K562 (cell line): ENCODE data around the gene RPL18A. TPM values are rescaled to one million over a fixed set of nuclear protein-coding genes. Genes with fewer than 3 reads are reported as not detected.
A peak's percentile ranks its signal among the peaks of the same experiment; 100 is the strongest.

ENCODE experiments used
- CBX8 ChIP-seq: fragments of 200-600 bp; sonication (generic); IDR thresholded peaks from 2 replicates; pipeline ENCODE4 v1.6.1; 2012; ENCODE audit warnings: borderline replicate concordance, mixed run types, low read depth, mild to moderate bottlenecking, moderate library complexity, mixed read lengths, low read length, control low read depth, inconsistent platforms; ENCODE audit not compliant: poor library complexity, severe bottlenecking; ENCODE audit errors: extremely low read depth
- E2F3 ChIP-seq: fragments of 250-450 bp; sonication (Bioruptor Pico); IDR thresholded peaks from 2 replicates; pipeline ENCODE4 v1.4.0; 2020; ENCODE audit warnings: mild to moderate bottlenecking
- ETV5 ChIP-seq: sonication (generic); formaldehyde crosslinking; IDR thresholded peaks from 2 replicates; pipeline ENCODE4 v1.4.0; 2020; ENCODE audit warnings: low read depth, mild to moderate bottlenecking, missing genetic modification reagents
- HLTF ChIP-seq: fragments of 450-650 bp; IDR thresholded peaks from 2 replicates; pipeline ENCODE4 v1.6.1; 2016
- ILF3 ChIP-seq: fragments of 450-650 bp; IDR thresholded peaks from 2 replicates; pipeline ENCODE4 v1.6.1; 2018; ENCODE audit warnings: antibody characterized with exemption, mild to moderate bottlenecking, moderate library complexity, borderline replicate concordance
- IRF2 ChIP-seq: sonication (generic); formaldehyde crosslinking; IDR thresholded peaks from 2 replicates; pipeline ENCODE4 v1.8.1; 2022; ENCODE audit warnings: mild to moderate bottlenecking, missing genetic modification reagents
- KDM1A ChIP-seq, 2 experiments: fragments of 450-650 bp; IDR thresholded peaks; 2 replicates each; pipeline ENCODE4 v1.6.1; 2016; ENCODE audit warnings: mild to moderate bottlenecking in 2 of 2
- KLF16 ChIP-seq: IDR thresholded peaks from 2 replicates; pipeline ENCODE4 v1.6.1; 2016; ENCODE audit warnings: antibody characterized with exemption
- MEF2D ChIP-seq: conservative IDR thresholded peaks from 2 replicates; pipeline ENCODE4 v1.6.1; 2016; ENCODE audit warnings: low read depth, missing genetic modification characterization, missing compliant biosample characterization
- MIER1 ChIP-seq: fragments of 450-650 bp; IDR thresholded peaks from 2 replicates; pipeline ENCODE4 v1.6.1; 2016; ENCODE audit warnings: antibody characterized with exemption, mild to moderate bottlenecking, low read depth
- MYC ChIP-seq, 2 experiments: fragments of 250-450 bp in 1 of 2; sonication (Bioruptor Pico) in 1 of 2; IDR thresholded peaks; 2 replicates each; pipeline versions ENCODE4 v1.5.1 to v1.6.1; 2012 to 2021; ENCODE audit warnings: low read depth in 2 of 2, borderline replicate concordance in 1 of 2, improper control_type of control experiment in 1 of 2, low read length in 1 of 2, mild to moderate bottlenecking in 1 of 2, moderate library complexity in 1 of 2
- NCOR1 ChIP-seq: fragments of 450-650 bp; IDR thresholded peaks from 2 replicates; pipeline ENCODE4 v1.6.1; 2016; ENCODE audit warnings: mild to moderate bottlenecking, moderate library complexity
- NRF1 ChIP-seq, 2 experiments: fragments of 450-650 bp; IDR thresholded peaks in 1 of 2; conservative IDR thresholded peaks in 1 of 2; 2 replicates each; pipeline ENCODE4 v1.6.1; 2014; ENCODE audit warnings: mild to moderate bottlenecking in 2 of 2
- PHF8 ChIP-seq: fragments of 200-600 bp; sonication (generic); IDR thresholded peaks from 2 replicates; pipeline ENCODE4 v1.6.1; 2012; ENCODE audit warnings: mixed run types, mild to moderate bottlenecking, inconsistent platforms, low read length, moderate library complexity, borderline replicate concordance
- POLR2AphosphoS2 ChIP-seq: IDR thresholded peaks from 2 replicates; pipeline ENCODE4 v1.6.1; 2012; ENCODE audit warnings: low read length, improper control_type of control experiment
- POLR2G ChIP-seq: fragments of 200-400 bp; formaldehyde crosslinking; IDR thresholded peaks from 2 replicates; pipeline ENCODE4 v1.6.1; 2017; ENCODE audit warnings: low read depth, mild to moderate bottlenecking, antibody characterized with exemption, low read length, moderate library complexity
- PTRF ChIP-seq: fragments of 450-650 bp; IDR thresholded peaks from 2 replicates; pipeline ENCODE4 v1.6.1; 2016; ENCODE audit warnings: mild to moderate bottlenecking, missing genetic modification characterization, missing compliant biosample characterization
- SIRT6 ChIP-seq: IDR thresholded peaks from one replicate; pipeline ENCODE4 v1.6.1; 2012; ENCODE audit warnings: low read depth, mild to moderate bottlenecking, control low read depth, inconsistent platforms, low read length, moderate library complexity
- SRSF7 ChIP-seq: fragments of 200-400 bp; formaldehyde crosslinking; optimal IDR thresholded peaks from 2 replicates; pipeline ENCODE3; 2017; ENCODE audit warnings: mild to moderate bottlenecking, low read depth, low read length
- YY1 ChIP-seq, 3 experiments: IDR thresholded peaks; 2 replicates each; pipeline ENCODE4 v1.6.1; 2011; ENCODE audit warnings: low read length in 2 of 3, mild to moderate bottlenecking in 2 of 3, moderate library complexity in 2 of 3, borderline replicate concordance in 1 of 3, control low read depth in 1 of 3, low read depth in 1 of 3; ENCODE audit not compliant: insufficient read depth in 3 of 3, insufficient replicate concordance in 2 of 3, control insufficient read depth in 1 of 3, insufficient read length in 1 of 3; ENCODE audit errors: extremely low read depth in 1 of 3
- ZBTB7A ChIP-seq: IDR thresholded peaks from 2 replicates; pipeline ENCODE4 v1.6.1; 2011; ENCODE audit warnings: low read depth, mild to moderate bottlenecking, low read length, moderate library complexity, borderline replicate concordance; ENCODE audit not compliant: control insufficient read depth
- ZNF175 ChIP-seq: fragments of 200-800 bp; sonication (Bioruptor generic); IDR thresholded peaks from 2 replicates; pipeline ENCODE4 v1.6.1; 2016; ENCODE audit warnings: low read depth, mild to moderate bottlenecking, missing genetic modification characterization, missing compliant biosample characterization
- ZNF668 ChIP-seq: fragments of 250-450 bp; sonication (Bioruptor Pico); IDR thresholded peaks from 2 replicates; pipeline ENCODE4 v1.8.0; 2022; ENCODE audit warnings: mild to moderate bottlenecking, inconsistent platforms
- polyA plus RNA-seq, 8 experiments: library from polyadenylated mRNA; depleted of rRNA in 4 of 8; stranded (reverse) in 5 of 8; unstranded in 3 of 8; fragments of >200 nt; fragmentation: Nextera tagmentation in 2 of 8; fragmentation: Illumina TruSeq in 1 of 8; extraction: Ambion mirVana in 2 of 8; extraction: Trizol in 1 of 8; gene quantifications; 2 replicates each; pipeline versions ENCODE4 v1.2.1 to v1.2.3, GENCODE V29; 2011 to 2014; ENCODE audit warnings: inconsistent platforms in 1 of 8, missing spikeins in 1 of 8
- total RNA-seq, 7 experiments: library from RNA; depleted of rRNA in 6 of 7; stranded (reverse); fragments of >200 nt in 6 of 7; fragmentation: Illumina TruSeq in 2 of 7; extraction: Trizol in 2 of 7; gene quantifications; 2 replicates each; pipeline versions ENCODE4 v1.2.1 to v1.2.3, GENCODE V29; 2011 to 2021; ENCODE audit warnings: low replicate concordance in 1 of 7
- TF ChIP-seq, protein P1 (sequence below): sonication (generic); formaldehyde crosslinking; IDR thresholded peaks from 2 replicates; pipeline ENCODE4 v1.9.0; 2022; ENCODE audit warnings: mild to moderate bottlenecking, missing genetic modification reagents
- TF ChIP-seq, protein P2 (sequence below): fragments of 450-650 bp; IDR thresholded peaks from 2 replicates; pipeline ENCODE4 v1.6.1; 2016

The RPL18A gene
- total and polyA plus RNA-seq, 9 of the 15 experiments (the other 6 are each of a cell fraction or from before 2014, with no cell fraction given) = 626 to 2,882 (median 1,895) TPM

DNA sequence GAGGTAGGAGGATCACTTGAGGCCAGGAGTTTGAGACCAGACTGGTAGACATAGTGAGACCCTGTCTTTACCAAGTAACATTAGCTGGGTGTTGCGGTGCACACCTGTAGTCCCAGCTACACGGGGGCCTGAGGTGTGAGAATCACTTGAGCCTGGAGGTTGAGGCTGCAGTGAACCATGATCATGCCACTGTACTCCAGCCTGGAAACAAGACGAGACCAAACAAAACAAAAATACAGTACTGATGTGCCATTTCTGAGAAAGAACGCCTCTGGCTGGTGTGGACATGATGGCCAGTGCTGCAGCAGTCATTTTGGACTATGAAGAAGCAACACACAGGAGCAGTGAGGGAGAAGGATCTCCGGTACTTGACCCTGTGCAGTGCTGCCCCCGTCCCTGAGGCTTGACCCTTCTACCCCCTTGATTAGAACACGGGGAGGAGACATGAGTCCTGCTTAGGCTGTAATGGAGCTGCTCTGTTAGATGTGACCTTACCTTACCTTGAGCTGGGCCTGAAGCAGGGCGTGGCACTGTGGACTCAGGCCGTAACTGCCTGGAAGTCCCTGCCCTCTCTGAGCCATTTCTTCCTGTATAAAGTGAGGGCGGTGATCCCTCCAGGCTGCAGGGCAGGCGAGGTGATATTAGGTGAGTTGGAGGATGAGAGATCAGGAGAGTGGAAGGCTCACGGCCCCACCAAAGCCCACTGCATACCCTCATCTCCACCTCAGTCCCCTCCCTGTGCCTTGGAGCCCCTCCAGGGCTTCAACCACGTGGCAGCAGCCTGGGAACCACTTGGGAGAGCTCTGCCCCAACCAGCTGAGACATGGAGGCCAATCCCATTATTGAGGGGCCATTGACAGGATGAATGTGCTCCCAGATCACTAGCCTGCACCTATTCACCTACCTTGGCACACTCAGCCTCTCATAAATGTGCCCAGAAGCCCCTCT is 5.9 kb downstream of the RPL18A start (continued):
- TF ChIP-seq POLR2AphosphoS2 (peak; percentile 95), ZNF668 (CRISPR knock-in tag) (no peak), ETV5 (CRISPR knock-in tag) (no peak), PHF8 (peak; percentile 17; the same call in 1 of the 2 replicates), KLF16 (no peak), SIRT6 (peak; percentile 97), ZNF175 (CRISPR knock-in tag) (no peak), MIER1 (no peak), E2F3 (CRISPR knock-in tag) (no peak), YY1 (IDR thresholded peaks at IDR 0.05; ENCODE audit: borderline replicate concordance in 1 of 3, control insufficient read depth in 1 of 3, extremely low read depth in 1 of 3, insufficient read depth in 3 of 3, insufficient read length in 1 of 3, insufficient replicate concordance in 2 of 3, low read depth in 1 of 3, low read length in 2 of 3) (peak in 1 of 3 experiments; percentile 60), MYC (IDR thresholded peaks at IDR 0.05; ENCODE audit: low read depth, low read length) (peak; percentile 71; the same call in 1 of the 2 replicates), MYC (CRISPR knock-in tag; IDR thresholded peaks at IDR 0.05; ENCODE audit: borderline replicate concordance, low read depth) (no peak), POLR2G (peak; percentile 71), NCOR1 (peak; percentile 39), NRF1 (conservative IDR thresholded peaks at IDR 0.05 in 1 of 2, IDR thresholded peaks at IDR 0.05 in 1 of 2) (0 out of 4 replicates have a peak, but pooled peaks of 1 of the 2 experiments have one; percentile 24), PTRF (tag) (no peak), IRF2 (CRISPR knock-in tag) (no peak), HLTF (peak; percentile 86), ILF3 (peak; percentile 38; the same call in 1 of the 2 replicates), KDM1A (IDR thresholded peaks at IDR 0.05) (peak in 1 of 2 experiments; percentile 9; a peak in 1 of 4 replicates), SRSF7 (no peak), CBX8 (no peak), ZBTB7A (peak; percentile 42; the same call in 1 of the 2 replicates), MEF2D (tag) (no peak)
- TF ChIP-seq, protein P1, sequence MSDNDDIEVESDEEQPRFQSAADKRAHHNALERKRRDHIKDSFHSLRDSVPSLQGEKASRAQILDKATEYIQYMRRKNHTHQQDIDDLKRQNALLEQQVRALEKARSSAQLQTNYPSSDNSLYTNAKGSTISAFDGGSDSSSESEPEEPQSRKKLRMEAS = peak; percentile 86
- TF ChIP-seq, protein P2, sequence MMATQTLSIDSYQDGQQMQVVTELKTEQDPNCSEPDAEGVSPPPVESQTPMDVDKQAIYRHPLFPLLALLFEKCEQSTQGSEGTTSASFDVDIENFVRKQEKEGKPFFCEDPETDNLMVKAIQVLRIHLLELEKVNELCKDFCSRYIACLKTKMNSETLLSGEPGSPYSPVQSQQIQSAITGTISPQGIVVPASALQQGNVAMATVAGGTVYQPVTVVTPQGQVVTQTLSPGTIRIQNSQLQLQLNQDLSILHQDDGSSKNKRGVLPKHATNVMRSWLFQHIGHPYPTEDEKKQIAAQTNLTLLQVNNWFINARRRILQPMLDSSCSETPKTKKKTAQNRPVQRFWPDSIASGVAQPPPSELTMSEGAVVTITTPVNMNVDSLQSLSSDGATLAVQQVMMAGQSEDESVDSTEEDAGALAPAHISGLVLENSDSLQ = no peak; the same call in 1 of the 2 replicates
